Esophagus muscularis mucosa (tissue), 4 donors: Measurements from ENCODE around the gene ITFG1. TPM values are rescaled to one million over a fixed set of nuclear protein-coding genes. Genes with fewer than 3 reads are reported as not detected.

Experiments
- DNase-seq: peaks from one replicate; pipeline ENCODE4 v3.0.0-alpha.2; 2017; ENCODE audit errors: extremely low spot score
- H3K27ac ChIP-seq, 4 donors: fragments of 200-600 bp; sonication (generic); replicated peaks in 1 of 4; 1 replicate in 3 of 4; 2 replicates in 1 of 4; pipeline ENCODE4 v1.5.1; 2016 to 2019; ENCODE audit warnings: mild to moderate bottlenecking in 1 of 4
- H3K27me3 ChIP-seq, 4 donors: fragments of 200-600 bp; sonication (generic); one replicate each; pipeline versions ENCODE4 v1.5.1 to v1.6.0; 2016 to 2019
- H3K36me3 ChIP-seq, 4 donors: fragments of 200-600 bp; sonication (generic); one replicate each; pipeline ENCODE4 v1.5.1; 2016 to 2019
- H3K4me1 ChIP-seq, 4 donors: fragments of 200-600 bp; sonication (generic); one replicate each; pipeline ENCODE4 v1.5.1; 2016 to 2019
- H3K4me3 ChIP-seq, 4 donors: fragments of 200-600 bp; sonication (generic); 1 replicate in 2 of 4; 2 replicates in 2 of 4; pipeline ENCODE4 v1.5.1; 2016 to 2019; ENCODE audit warnings: mild to moderate bottlenecking in 4 of 4, moderate library complexity in 1 of 4
- H3K9me3 ChIP-seq, 4 donors: fragments of 200-600 bp; sonication (generic); 1 replicate in 3 of 4; 2 replicates in 1 of 4; pipeline ENCODE4 v1.5.1; 2016 to 2019
- EP300 ChIP-seq: sonication (generic); formaldehyde crosslinking; IDR thresholded peaks from one replicate; pipeline ENCODE4 v1.6.1; 2017; ENCODE audit warnings: antibody characterized with exemption
- POLR2A ChIP-seq: fragments of 450-650 bp; IDR thresholded peaks from one replicate; pipeline ENCODE4 v1.6.1; 2017; ENCODE audit warnings: antibody characterized with exemption, moderate library complexity, mild to moderate bottlenecking, low read depth
- POLR2AphosphoS5 ChIP-seq, 2 donors: sonication (generic); formaldehyde crosslinking; IDR thresholded peaks; one replicate each; pipeline ENCODE4 v1.6.1; 2017; ENCODE audit warnings: antibody characterized with exemption in 2 of 2
- WGBS: methylation state at CpG from one replicate; pipeline ENCODE4 v1.1.5; 2018; 5-methylcytosine and 5-hydroxymethylcytosine counted together
- intact Hi-C: fragments of 100-400 bp; cut with DNase I; formaldehyde crosslinking; loops from one replicate; pipeline ENCODE4 v1.15.1; 2023
- total RNA-seq, 4 donors: library from RNA; depleted of rRNA; stranded (reverse); fragments of >200 nt; gene quantifications; one replicate each; pipeline versions ENCODE4 v1.1.0 to v1.2.1, GENCODE V29; 2016
- TF ChIP-seq, protein P1 (sequence below), 3 experiments: fragments of 200-600 bp in 2 of 3; fragments of 450-650 bp in 1 of 3; sonication (generic) in 2 of 3; IDR thresholded peaks; one replicate each; pipeline ENCODE4 v1.5.1; 2017 to 2019; ENCODE audit warnings: antibody characterized with exemption in 3 of 3, mild to moderate bottlenecking in 2 of 3, moderate library complexity in 1 of 3

ITFG1 gene
- total RNA-seq, 4 donors from 2014 or later, result 32.2 to 44.4 (median 41.7) TPM

DNA sequence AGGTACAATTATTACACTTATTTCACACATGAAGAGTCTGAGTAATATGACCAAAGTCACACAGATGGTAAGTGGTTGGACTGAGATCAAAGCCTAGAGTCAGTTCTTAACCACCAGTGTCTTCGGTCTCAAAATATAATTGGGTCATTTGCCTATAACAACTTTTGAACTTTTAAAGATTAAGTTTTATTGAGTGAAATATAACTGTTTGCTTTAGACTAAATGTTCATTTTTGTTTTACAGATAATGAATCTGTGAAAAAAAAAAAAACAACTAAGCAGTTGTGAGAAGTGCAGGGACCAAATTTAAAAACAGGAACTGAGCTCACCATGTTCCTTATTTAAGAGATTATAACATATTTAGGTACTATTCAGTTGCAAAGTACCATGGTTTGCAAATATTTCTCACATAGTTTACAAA, 150.1 kb downstream of the ITFG1 start:
- Histone ChIP-seq H3K4me1 (no peaks in the 10 kb centered on the region), H3K27ac (no peak overlapping the region), H3K27me3 (no peaks in the 10 kb centered on the region), H3K4me3 (no peak overlapping the region), H3K36me3 (peaks cover 0 to 11% (median 2%) of the 10 kb centered on the region in 4 donors), H3K9me3 (no peaks in the 10 kb centered on the region)
- 97% methylated on average over 1 of the region's 1 CpG for WGBS
- intact Hi-C loops, result no loop called here
- no peak for TF ChIP-seq POLR2A
- no peak for TF ChIP-seq POLR2AphosphoS5 (IDR thresholded peaks at IDR 0.05)
- no peak for TF ChIP-seq EP300
- TF ChIP-seq, protein P1, sequence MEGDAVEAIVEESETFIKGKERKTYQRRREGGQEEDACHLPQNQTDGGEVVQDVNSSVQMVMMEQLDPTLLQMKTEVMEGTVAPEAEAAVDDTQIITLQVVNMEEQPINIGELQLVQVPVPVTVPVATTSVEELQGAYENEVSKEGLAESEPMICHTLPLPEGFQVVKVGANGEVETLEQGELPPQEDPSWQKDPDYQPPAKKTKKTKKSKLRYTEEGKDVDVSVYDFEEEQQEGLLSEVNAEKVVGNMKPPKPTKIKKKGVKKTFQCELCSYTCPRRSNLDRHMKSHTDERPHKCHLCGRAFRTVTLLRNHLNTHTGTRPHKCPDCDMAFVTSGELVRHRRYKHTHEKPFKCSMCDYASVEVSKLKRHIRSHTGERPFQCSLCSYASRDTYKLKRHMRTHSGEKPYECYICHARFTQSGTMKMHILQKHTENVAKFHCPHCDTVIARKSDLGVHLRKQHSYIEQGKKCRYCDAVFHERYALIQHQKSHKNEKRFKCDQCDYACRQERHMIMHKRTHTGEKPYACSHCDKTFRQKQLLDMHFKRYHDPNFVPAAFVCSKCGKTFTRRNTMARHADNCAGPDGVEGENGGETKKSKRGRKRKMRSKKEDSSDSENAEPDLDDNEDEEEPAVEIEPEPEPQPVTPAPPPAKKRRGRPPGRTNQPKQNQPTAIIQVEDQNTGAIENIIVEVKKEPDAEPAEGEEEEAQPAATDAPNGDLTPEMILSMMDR (IDR thresholded peaks at IDR 0.05), result no peak
- DNase-seq, result no peak

DNA sequence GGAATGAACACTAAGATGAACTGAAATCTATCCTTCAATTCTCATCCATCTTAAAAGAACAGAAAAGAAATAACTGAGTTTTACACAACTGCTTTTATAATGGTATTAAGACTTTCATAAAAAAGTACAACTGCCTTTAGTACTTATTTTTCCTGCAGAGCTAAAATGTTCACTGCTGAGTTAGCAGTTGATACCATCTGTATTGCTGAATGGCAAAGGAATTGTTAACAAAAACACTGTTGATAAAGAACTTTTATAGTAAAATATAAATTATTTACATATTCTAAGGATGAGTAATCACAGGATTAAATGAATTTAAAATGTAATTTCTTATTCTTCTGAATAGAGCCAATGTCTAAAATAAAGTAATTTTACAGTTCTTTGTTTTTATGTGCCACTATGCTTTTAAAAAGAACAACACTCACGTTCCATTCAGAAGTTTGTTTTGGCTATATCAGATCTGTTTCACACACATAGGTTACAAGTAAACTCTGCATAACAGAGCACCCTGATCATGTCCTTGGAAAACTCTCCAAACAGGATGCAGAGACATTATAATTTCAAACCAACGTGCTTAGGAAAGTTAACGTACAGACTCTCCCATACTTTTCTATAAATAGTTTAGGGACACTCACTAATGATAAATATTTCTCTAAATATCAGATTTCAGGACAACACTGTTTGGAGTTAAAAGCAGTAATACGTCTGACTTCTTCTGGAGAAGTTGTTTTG, 151.1 kb downstream of the ITFG1 start:
- no peaks in the 10 kb centered on the region for H3K4me1 ChIP-seq
- no peaks in the 10 kb centered on the region for H3K27me3 ChIP-seq
- no peak overlapping the region for H3K27ac ChIP-seq
- WGBS, result 72% methylated on average over 4 of the region's 4 CpGs
- H3K9me3 ChIP-seq, result no peaks in the 10 kb centered on the region
- TF ChIP-seq, protein P1 (IDR thresholded peaks at IDR 0.05), result no peak
- no peak for TF ChIP-seq EP300
- no peak for TF ChIP-seq POLR2AphosphoS5 (IDR thresholded peaks at IDR 0.05)
- TF ChIP-seq POLR2A, result no peak
- no peak overlapping the region for H3K4me3 ChIP-seq
- intact Hi-C loops, result no loop called here
- no peak for DNase-seq
- H3K36me3 ChIP-seq, result peaks cover 0 to 11% (median 2%) of the 10 kb centered on the region in 4 donors

DNA sequence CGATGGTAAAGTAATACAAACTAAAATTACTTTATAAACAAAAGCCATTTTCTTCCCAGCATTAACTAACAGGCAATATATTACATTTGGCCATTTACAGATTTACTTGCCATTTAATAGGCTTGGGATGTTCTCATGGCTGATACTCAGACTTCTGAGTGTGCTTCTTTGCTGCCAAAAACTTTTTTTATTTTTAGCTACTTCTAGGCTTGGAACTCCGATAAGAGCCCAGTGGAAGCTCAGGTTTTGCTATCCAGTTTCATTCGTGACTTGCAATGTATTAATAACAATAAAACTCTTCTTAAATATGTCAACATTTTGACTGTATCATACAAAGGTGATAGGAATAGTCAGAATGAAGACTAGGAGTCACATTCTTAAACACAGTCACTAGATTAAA, 152.3 kb downstream of the ITFG1 start:
- WGBS, result 33% methylated on average over 3 of the region's 3 CpGs
- TF ChIP-seq POLR2AphosphoS5 (IDR thresholded peaks at IDR 0.05) (no peak), POLR2A (no peak), EP300 (no peak)
- TF ChIP-seq, protein P1 (IDR thresholded peaks at IDR 0.05), result no peak
- intact Hi-C loops, result no loop called here

DNA sequence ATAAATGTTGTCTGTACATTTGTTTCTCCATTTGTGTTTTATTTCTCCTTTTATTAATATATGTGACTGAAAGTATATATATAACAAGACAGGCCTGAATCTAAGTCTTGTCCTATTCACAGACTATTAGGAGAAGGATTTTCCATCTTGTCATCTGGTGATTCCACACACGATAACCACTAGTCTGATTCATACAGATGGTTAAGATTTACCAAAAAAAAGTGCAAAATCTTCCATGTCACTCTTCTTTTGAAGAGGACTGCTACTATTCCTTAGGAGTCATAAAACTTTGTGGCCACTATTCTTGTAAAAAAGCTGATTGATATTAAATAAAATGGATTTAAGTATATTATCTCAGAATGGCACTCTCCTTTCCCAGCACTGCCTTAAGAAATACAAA, 156.3 kb downstream of the ITFG1 start:
- Histone ChIP-seq H3K4me3 (no peak overlapping the region), H3K9me3 (no peaks in the 10 kb centered on the region), H3K27ac (no peak overlapping the region), H3K27me3 (no peaks in the 10 kb centered on the region), H3K36me3 (peaks cover 0 to 11% (median 4%) of the 10 kb centered on the region in 4 donors), H3K4me1 (no peaks in the 10 kb centered on the region)
- DNase-seq, result no peak
- intact Hi-C loops, result no loop called here
- WGBS, result 94% methylated on average over 1 of the region's 1 CpG
- no peak for TF ChIP-seq POLR2AphosphoS5 (IDR thresholded peaks at IDR 0.05)

More for the DNA sequence above, 152.3 kb downstream of the ITFG1 start:
- Histone ChIP-seq H3K9me3 (no peaks in the 10 kb centered on the region), H3K36me3 (peaks cover 0 to 11% (median 2%) of the 10 kb centered on the region in 4 donors), H3K27me3 (no peaks in the 10 kb centered on the region), H3K27ac (no peak overlapping the region), H3K4me1 (no peaks in the 10 kb centered on the region), H3K4me3 (no peak overlapping the region)
- DNase-seq, result no peak

DNA sequence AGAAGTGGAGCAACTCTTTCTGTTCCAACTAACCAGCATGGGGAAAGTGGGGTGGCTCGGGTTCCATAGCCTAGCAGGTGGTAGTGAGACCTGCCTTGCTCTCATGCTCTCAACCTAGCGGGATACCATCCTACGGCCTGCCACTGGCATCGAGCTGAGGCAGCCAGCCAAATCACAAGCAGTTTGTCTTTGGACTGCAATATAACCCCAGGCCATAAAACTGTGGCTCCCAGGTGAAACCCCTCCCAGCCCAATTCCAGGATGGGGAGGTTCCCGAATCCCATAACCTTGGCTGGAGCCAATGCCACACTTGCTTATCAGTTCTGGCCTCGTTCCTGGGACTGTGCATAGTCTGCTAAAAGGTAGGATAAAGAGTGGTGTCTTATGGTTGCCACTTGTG, 161.3 kb downstream of the ITFG1 start:
- TF ChIP-seq POLR2AphosphoS5 (IDR thresholded peaks at IDR 0.05), result no peak
- no peak for TF ChIP-seq EP300
- TF ChIP-seq, protein P1 (IDR thresholded peaks at IDR 0.05), result no peak
- TF ChIP-seq POLR2A, result no peak
- Histone ChIP-seq H3K27me3 (no peaks in the 10 kb centered on the region), H3K4me1 (no peaks in the 10 kb centered on the region), H3K27ac (no peak overlapping the region), H3K9me3 (no peaks in the 10 kb centered on the region), H3K4me3 (no peak overlapping the region), H3K36me3 (peaks cover 0 to 21% (median 13%) of the 10 kb centered on the region in 4 donors)
- intact Hi-C loops, result no loop called here
- WGBS, result 100% methylated on average over 1 of the region's 6 CpGs
- DNase-seq, result no peak
